ENCODE results near the gene UBR1. TPM values are rescaled to one million over a fixed set of nuclear protein-coding genes. Genes with fewer than 3 reads are reported as not detected.
A peak's percentile ranks its signal among the peaks of the same experiment; 100 is the strongest.

UBR1 gene
- 12.3 to 17.4 TPM (median 12.7 TPM) in 3 replicates for polyA plus RNA-seq
- polyA plus RNA-seq (2011; ENCODE audit: low read depth) = 7.0 TPM
- 4.8 and 10.0 TPM in 2 replicates for polyA plus RNA-seq (2011; cell fraction: cytosol; rRNA removed)
- 19.4 and 24.8 TPM in 2 replicates for polyA plus RNA-seq (2011; cell fraction: nucleus; rRNA removed)
- polyA plus RNA-seq (2012; ENCODE audit: low replicate concordance) = 5.9 and 19.3 TPM in 2 replicates
- polyA minus RNA-seq = 9.1 to 39.3 TPM (median 25.3 TPM) in 3 replicates
- polyA minus RNA-seq (2011; cell fraction: cytosol; rRNA and poly(A)+ RNA removed) = 15.9 TPM
- 39.1 and 69.7 TPM in 2 replicates for polyA minus RNA-seq (2011; cell fraction: nucleus; rRNA and poly(A)+ RNA removed)

DNA sequence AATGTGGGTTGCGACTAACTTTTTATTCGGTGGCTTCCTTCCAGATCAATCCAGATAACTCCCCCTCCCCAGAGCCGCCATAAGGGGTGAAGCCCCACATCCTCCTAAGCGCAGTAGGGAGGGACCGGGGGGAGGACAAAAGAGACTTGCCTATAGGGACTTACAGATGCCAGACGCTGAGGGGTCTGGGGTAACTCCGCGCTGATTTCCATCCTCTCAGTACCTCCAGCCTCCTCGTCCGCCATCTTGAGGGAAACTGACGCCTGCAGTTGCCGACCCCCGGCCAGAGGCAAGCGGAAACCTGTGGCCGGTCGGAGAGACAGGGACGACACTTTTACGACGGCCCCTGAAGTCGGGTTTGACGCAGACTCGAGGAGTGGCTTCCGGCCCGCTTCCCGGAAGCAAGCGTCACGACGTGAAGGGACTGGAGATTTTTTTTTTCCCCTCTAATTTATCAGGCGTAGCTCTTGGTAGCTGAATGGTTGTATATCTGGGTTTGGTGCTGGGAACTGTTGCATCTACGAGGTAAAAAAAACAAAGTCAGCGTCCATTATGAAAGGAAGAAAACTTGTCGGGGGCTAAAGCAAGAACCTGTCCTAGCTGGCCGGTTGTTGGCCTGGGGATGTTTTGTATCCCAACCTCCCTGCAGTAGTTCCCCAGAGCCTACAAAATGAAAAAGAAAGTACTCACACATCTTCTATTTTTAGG lies at the start of gene UBR1:
UBR1 (minus strand) TSS at position 261 of the 708 bp plus-strand sequence; CDS start at position 245, 16 bp downstream.
- peaks cover 26% of the 10 kb centered on the region for H3K4me1 ChIP-seq (ENCODE audit: control insufficient read depth, extremely low read depth, insufficient read depth, low read length)
- H4K20me1 ChIP-seq (ENCODE audit: control insufficient read depth, extremely low read depth, insufficient read depth, low read length) = no peaks in the 10 kb centered on the region
- FAIRE-seq = peak; percentile 41
- no peaks in the 10 kb centered on the region for H3K9me1 ChIP-seq (ENCODE audit: control insufficient read depth, extremely low read depth, insufficient read depth, low read length)
- peak within 1 kb of the TSS; percentile 83 for H2AFZ ChIP-seq (ENCODE audit: control insufficient read depth, low read length)
- peak within 1 kb of the TSS; percentile 65 to 82 (median 81) for H3K4me3 ChIP-seq (ENCODE audit: control insufficient read depth in 2 of 3, extremely low read depth in 1 of 3, insufficient read depth in 2 of 3, low read depth in 1 of 3, low read length in 3 of 3)
- dilution Hi-C loops (cut with MboI; ENCODE audit: extremely low pct_ligation_motif_present, low sequenced_read_pairs) = no loop called here
- DNase-seq (ENCODE audit: low read depth, low spot score) = peak; percentile 59
- TF ChIP-seq EZH2 (IDR thresholded peaks at IDR 0.05; ENCODE audit: low read length) (no peak), CTCF (optimal IDR thresholded peaks at IDR 0.05 in 1 of 3, IDR thresholded peaks at IDR 0.05 in 1 of 3, conservative IDR thresholded peaks at IDR 0.05 in 1 of 3; ENCODE audit: extremely low read depth in 1 of 3, insufficient read depth in 2 of 3, low read length in 3 of 3) (no peak)
- no peaks in the 10 kb centered on the region for H3K9me3 ChIP-seq (ENCODE audit: control insufficient read depth, low read depth, low read length)
- peak within 1 kb of the TSS; percentile 79 for H3K9ac ChIP-seq (ENCODE audit: control insufficient read depth, extremely low read depth, insufficient read depth, low read length)
- peak within 1 kb of the TSS; percentile 65 for H3K27ac ChIP-seq (ENCODE audit: control insufficient read depth, insufficient read depth, low read length)
- peak within 1 kb of the TSS; percentile 93 for H3K4me2 ChIP-seq (ENCODE audit: control insufficient read depth, extremely low read depth, insufficient read depth, low read depth, low read length)
- no peaks in the 10 kb centered on the region for H3K27me3 ChIP-seq (ENCODE audit: control insufficient read depth, extremely low read depth, insufficient read depth, low read length)
- peaks cover 37% of the 10 kb centered on the region for H3K79me2 ChIP-seq (ENCODE audit: control insufficient read depth, insufficient read depth, low read length)
- peaks cover 2 to 4% of the 10 kb centered on the region in 2 experiments for H3K36me3 ChIP-seq (ENCODE audit: control insufficient read depth in 2 of 2, extremely low read depth in 1 of 2, insufficient read depth in 2 of 2, low read length in 2 of 2)

DNA sequence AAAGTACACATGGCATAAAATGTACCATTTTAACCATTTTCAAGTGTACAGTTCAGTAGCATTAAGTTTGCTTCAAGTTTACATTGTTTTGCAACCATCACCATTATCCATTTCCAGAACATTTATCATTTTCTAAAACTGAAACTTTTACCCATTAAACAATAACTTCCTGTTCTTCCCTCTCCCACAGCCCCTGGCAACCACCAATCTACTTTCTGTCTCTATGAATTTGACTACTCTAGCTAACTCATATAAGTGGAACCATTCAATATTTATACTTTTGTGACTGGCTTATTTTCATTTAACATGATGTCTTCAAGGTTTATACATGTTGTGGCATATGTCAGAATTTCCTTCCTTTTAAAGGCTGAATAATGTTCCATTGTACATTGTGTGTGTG lies 47.4 kb upstream of the UBR1 start:
- Histone ChIP-seq H4K20me1 (ENCODE audit: control insufficient read depth, extremely low read depth, insufficient read depth, low read length) (no peaks in the 10 kb centered on the region), H3K4me3 (ENCODE audit: control insufficient read depth in 2 of 3, extremely low read depth in 1 of 3, insufficient read depth in 2 of 3, low read depth in 1 of 3, low read length in 3 of 3) (no peak overlapping the region), H3K27ac (ENCODE audit: control insufficient read depth, insufficient read depth, low read length) (no peak overlapping the region), H3K79me2 (ENCODE audit: control insufficient read depth, insufficient read depth, low read length) (no peaks in the 10 kb centered on the region), H2AFZ (ENCODE audit: control insufficient read depth, low read length) (no peak overlapping the region), H3K9me1 (ENCODE audit: control insufficient read depth, extremely low read depth, insufficient read depth, low read length) (no peaks in the 10 kb centered on the region), H3K9ac (ENCODE audit: control insufficient read depth, extremely low read depth, insufficient read depth, low read length) (no peak overlapping the region), H3K4me1 (ENCODE audit: control insufficient read depth, extremely low read depth, insufficient read depth, low read length) (peaks cover 7% of the 10 kb centered on the region), H3K9me3 (ENCODE audit: control insufficient read depth, low read depth, low read length) (no peaks in the 10 kb centered on the region), H3K27me3 (ENCODE audit: control insufficient read depth, extremely low read depth, insufficient read depth, low read length) (no peaks in the 10 kb centered on the region), H3K36me3 (ENCODE audit: control insufficient read depth in 2 of 2, extremely low read depth in 1 of 2, insufficient read depth in 2 of 2, low read length in 2 of 2) (no peaks in the 10 kb centered on the region), H3K4me2 (ENCODE audit: control insufficient read depth, extremely low read depth, insufficient read depth, low read depth, low read length) (no peak overlapping the region)
- FAIRE-seq (no peak), DNase-seq (ENCODE audit: low read depth, low spot score) (no peak)
- dilution Hi-C loops (cut with MboI; ENCODE audit: extremely low pct_ligation_motif_present, low sequenced_read_pairs) = no loop called here
- TF ChIP-seq EZH2 (IDR thresholded peaks at IDR 0.05; ENCODE audit: low read length) = no peak
- TF ChIP-seq CTCF (optimal IDR thresholded peaks at IDR 0.05 in 1 of 3, IDR thresholded peaks at IDR 0.05 in 1 of 3, conservative IDR thresholded peaks at IDR 0.05 in 1 of 3; ENCODE audit: extremely low read depth in 1 of 3, insufficient read depth in 2 of 3, low read length in 3 of 3) = no peak

All from keratinocyte (primary cell).